ENCODE measurements around the gene RFPL1.

RFPL1 gene

DNA sequence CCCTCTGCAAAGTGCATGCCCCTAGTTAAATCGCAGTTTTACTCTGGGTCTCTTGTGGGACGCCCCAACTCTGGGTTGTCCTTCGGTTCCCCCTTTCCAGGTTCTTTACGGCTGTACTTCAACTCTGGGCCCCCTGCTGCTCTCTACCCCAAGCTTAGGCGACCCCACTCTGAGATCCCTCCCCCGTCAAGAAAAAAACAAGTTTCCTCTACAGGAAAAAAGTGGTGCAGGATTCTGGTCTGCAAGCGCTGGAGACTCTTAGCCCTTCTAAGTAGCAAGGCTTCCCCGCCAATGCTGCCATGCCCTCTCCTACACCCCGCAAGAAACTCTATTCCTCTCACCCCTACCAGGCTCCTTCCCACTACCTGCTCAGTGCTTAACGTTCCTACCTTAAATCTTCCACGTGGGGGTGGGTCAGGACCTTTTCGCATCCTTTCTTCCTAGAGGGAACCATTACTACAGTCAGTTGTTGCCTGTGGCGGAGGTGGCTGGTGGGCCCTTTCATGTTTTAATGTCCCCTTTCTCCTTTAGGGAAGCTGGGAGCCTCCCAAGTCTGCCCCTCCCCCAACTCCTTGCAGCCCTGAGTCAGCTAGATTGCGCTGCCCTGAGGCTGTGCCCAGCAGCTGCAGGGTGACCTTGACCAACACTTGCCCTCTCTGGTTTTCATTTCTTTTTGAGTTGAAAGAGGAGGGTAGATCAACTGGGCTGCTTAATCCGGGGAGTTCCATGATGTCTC, 43.0 kb downstream of the RFPL1 start:
- DNase-seq (ENCODE audit: low read depth): no peak
- H3K4me3 ChIP-seq (ENCODE audit: control insufficient read depth, low read depth, low read length): no peak overlapping the region
- no peak for TF ChIP-seq CTCF (IDR thresholded peaks at IDR 0.05; ENCODE audit: control insufficient read depth, insufficient read depth, low read depth, low read length, missing control alignments)

DNA sequence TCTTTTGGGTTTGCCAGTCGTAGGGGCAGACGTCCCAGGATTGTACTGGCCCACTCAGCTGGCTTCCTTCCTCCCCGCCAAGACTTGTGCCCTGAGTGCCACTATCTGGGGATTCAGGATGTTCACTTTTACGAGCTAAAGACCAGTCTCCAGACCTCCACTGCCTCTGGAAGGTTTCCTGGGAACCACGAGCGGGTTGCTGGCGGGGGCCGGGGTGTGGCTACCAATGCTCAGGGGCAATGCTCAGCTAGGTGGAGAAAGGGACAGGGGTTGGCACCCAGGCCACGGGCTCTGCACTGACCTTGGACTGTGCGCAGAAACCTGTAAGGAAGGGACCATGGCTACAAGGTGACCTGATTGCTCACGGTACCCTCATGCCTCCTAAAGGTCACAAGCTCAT, 43.9 kb downstream of the RFPL1 start:
- no peak for DNase-seq (ENCODE audit: low read depth)
- TF ChIP-seq CTCF (IDR thresholded peaks at IDR 0.05; ENCODE audit: control insufficient read depth, insufficient read depth, low read depth, low read length, missing control alignments): no peak
- no peak overlapping the region for H3K4me3 ChIP-seq (ENCODE audit: control insufficient read depth, low read depth, low read length)

DNA sequence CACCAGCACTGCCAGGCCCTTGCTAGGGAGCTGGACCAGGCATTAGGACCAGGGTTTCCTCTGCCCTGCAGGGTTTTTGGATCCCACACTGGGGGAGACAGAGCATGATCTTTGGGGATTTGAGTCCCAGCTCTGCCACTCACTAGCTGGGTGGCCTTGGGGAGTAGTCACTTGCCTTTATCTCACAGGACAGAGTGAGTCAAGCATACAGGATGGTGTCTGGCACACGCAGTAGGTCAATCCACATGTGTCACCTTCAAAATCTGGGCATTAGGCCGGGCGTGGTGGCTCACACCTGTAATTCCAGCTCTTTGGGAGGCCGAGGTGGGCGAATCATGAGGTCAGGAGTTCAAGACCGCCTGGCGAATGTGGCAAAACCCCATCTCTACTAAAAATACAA, 44.3 kb downstream of the RFPL1 start:
- no peak for DNase-seq (ENCODE audit: low read depth)
- no peak for TF ChIP-seq CTCF (IDR thresholded peaks at IDR 0.05; ENCODE audit: control insufficient read depth, insufficient read depth, low read depth, low read length, missing control alignments)
- H3K4me3 ChIP-seq (ENCODE audit: control insufficient read depth, low read depth, low read length): no peak overlapping the region

DNA sequence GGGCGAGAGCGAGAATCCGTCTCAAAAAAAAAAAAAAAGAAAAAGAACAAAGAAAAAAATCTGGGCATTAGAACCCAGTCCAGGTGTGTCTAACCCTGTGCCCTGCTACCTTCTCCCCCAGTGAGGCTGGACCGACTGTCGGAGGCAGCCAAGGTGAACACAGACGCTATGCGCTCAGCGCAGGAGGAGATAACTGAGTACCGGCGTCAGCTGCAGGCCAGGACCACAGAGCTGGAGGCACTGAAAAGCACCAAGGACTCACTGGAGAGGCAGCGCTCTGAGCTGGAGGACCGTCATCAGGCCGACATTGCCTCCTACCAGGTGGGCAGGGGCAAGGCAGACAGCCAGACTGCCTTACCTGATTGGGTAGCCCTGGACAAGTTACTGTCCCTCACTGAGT, 44.9 kb downstream of the RFPL1 start:
- no peak overlapping the region for H3K4me3 ChIP-seq (ENCODE audit: control insufficient read depth, low read depth, low read length)
- no peak for TF ChIP-seq CTCF (IDR thresholded peaks at IDR 0.05; ENCODE audit: control insufficient read depth, insufficient read depth, low read depth, low read length, missing control alignments)
- DNase-seq (ENCODE audit: low read depth): no peak

- H3K4me3 ChIP-seq (ENCODE audit: control insufficient read depth, low read depth, low read length): no peak overlapping the region
- TF ChIP-seq CTCF (IDR thresholded peaks at IDR 0.05; ENCODE audit: control insufficient read depth, insufficient read depth, low read depth, low read length, missing control alignments): no peak
- no peak for DNase-seq (ENCODE audit: low read depth)
These were observed 46.3 kb downstream of the RFPL1 start for GRCh38 chr22:29484642-29485041.

DNA sequence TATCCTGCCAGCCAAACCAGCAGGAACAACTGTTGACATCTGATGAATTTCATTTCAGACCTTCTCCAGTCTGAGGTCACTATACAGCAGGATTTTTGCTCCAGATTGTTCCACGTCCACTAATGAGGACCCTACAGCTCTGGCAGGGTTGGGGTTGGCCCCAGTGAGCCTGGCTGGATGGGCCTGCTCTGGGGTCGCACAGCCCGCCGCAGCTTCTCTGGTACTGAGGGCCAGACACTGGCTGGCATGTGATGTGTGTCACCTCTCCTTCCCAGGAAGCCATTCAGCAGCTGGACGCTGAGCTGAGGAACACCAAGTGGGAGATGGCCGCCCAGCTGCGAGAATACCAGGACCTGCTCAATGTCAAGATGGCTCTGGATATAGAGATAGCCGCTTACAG, 47.1 kb downstream of the RFPL1 start:
- no peak overlapping the region for H3K4me3 ChIP-seq (ENCODE audit: control insufficient read depth, low read depth, low read length)
- DNase-seq (ENCODE audit: low read depth): no peak
- no peak for TF ChIP-seq CTCF (IDR thresholded peaks at IDR 0.05; ENCODE audit: control insufficient read depth, insufficient read depth, low read depth, low read length, missing control alignments)
